Esophagus squamous epithelium (tissue), 5 donors: ENCODE measurements around the gene GALC. TPM values are rescaled to one million over a fixed set of nuclear protein-coding genes. Genes with fewer than 3 reads are reported as not detected.

ENCODE experiments used
- DNase-seq: peaks from one replicate; lab custom pipeline; 2025; lab: John Stamatoyannopoulos, UW
- H3K27ac ChIP-seq, 4 donors: fragments of 200-600 bp; sonication (generic); one replicate each; pipeline ENCODE4 v1.5.1; 2016 to 2019; ENCODE audit warnings: mild to moderate bottlenecking in 1 of 4
- H3K27me3 ChIP-seq, 4 donors: fragments of 200-600 bp; sonication (generic); 1 replicate in 3 of 4; 2 replicates in 1 of 4; pipeline versions ENCODE4 v1.5.1 to v1.6.0; 2017 to 2021; ENCODE audit warnings: antibody characterized with exemption in 1 of 4
- H3K36me3 ChIP-seq, 3 donors: fragments of 200-600 bp; sonication (generic); one replicate each; pipeline ENCODE4 v1.5.1; 2016 to 2019
- H3K4me1 ChIP-seq, 3 donors: fragments of 200-600 bp; sonication (generic); one replicate each; pipeline ENCODE4 v1.5.1; 2017 to 2019
- H3K4me3 ChIP-seq, 4 donors: fragments of 200-600 bp; sonication (generic); 1 replicate in 3 of 4; 2 replicates in 1 of 4; pipeline ENCODE4 v1.5.1; 2016 to 2019; ENCODE audit warnings: mild to moderate bottlenecking in 2 of 4, moderate library complexity in 1 of 4
- H3K9me3 ChIP-seq, 3 donors: fragments of 200-600 bp; sonication (generic); one replicate each; pipeline ENCODE4 v1.5.1; 2016 to 2019
- CTCF ChIP-seq, 6 experiments: fragments of 450-650 bp in 4 of 6; fragments of 200-600 bp in 2 of 6; sonication (generic) in 2 of 6; IDR thresholded peaks; one replicate each; pipeline ENCODE4 v1.5.1; 2016 to 2019; ENCODE audit warnings: antibody characterized with exemption in 6 of 6, mild to moderate bottlenecking in 4 of 6, moderate library complexity in 4 of 6
- POLR2A ChIP-seq, 4 donors: fragments of 450-650 bp; IDR thresholded peaks; one replicate each; pipeline ENCODE4 v1.6.1; 2017; ENCODE audit warnings: antibody characterized with exemption in 4 of 4, mild to moderate bottlenecking in 4 of 4, moderate library complexity in 3 of 4
- WGBS, 2 donors: methylation state at CpG; one replicate each; pipeline ENCODE4 v1.1.5; 2018; 5-methylcytosine and 5-hydroxymethylcytosine counted together
- intact Hi-C: fragments of 100-400 bp; cut with DNase I; formaldehyde crosslinking; loops from one replicate; pipeline ENCODE4 v1.15.0; 2022
- total RNA-seq, 4 donors: library from RNA; depleted of rRNA; stranded (reverse); fragments of >200 nt; gene quantifications; one replicate each; pipeline ENCODE4 v1.1.0, GENCODE V29; 2016
- donor health status: DM: yes; HTN: yes; CAD: no.

The GALC gene
- total RNA-seq, 4 donors from 2014 or later, result 3.4 to 15.8 (median 10.8) TPM

GRCh38 chr14:88034076-88034475, 41.1 kb upstream of the GALC start:
- Histone ChIP-seq H3K9me3 (no peaks in the 10 kb centered on the region), H3K36me3 (no peaks in the 10 kb centered on the region), H3K4me1 (no peaks in the 10 kb centered on the region), H3K27me3 (peaks cover 0 to 14% (median 0%) of the 10 kb centered on the region in 4 donors), H3K27ac (no peak overlapping the region), H3K4me3 (no peak overlapping the region)
- 43 to 67% methylated on average over 2 of the region's 2 CpGs for WGBS, 2 donors
- intact Hi-C loops, result no loop called here
- DNase-seq, result no peak
- TF ChIP-seq CTCF (IDR thresholded peaks at IDR 0.05) (no peak), POLR2A (IDR thresholded peaks at IDR 0.05) (no peak)

GRCh38 chr14:88032373-88032772, 39.4 kb upstream of the GALC start:
- no peak overlapping the region for H3K27ac ChIP-seq
- no peak for DNase-seq
- H3K9me3 ChIP-seq, result no peaks in the 10 kb centered on the region
- intact Hi-C loops, result no loop called here
- 95 to 96% methylated on average over 1 of the region's 1 CpG for WGBS, 2 donors
- TF ChIP-seq CTCF (IDR thresholded peaks at IDR 0.05) (no peak), POLR2A (IDR thresholded peaks at IDR 0.05) (no peak)
- H3K4me1 ChIP-seq, result no peaks in the 10 kb centered on the region
- peaks cover 0 to 9% (median 0%) of the 10 kb centered on the region in 4 donors for H3K27me3 ChIP-seq
- no peaks in the 10 kb centered on the region for H3K36me3 ChIP-seq
- no peak overlapping the region for H3K4me3 ChIP-seq

GRCh38 chr14:88030892-88031291, 37.9 kb upstream of the GALC start:
- WGBS, 2 donors, result 27 to 50% methylated on average over 1 of the region's 1 CpG
- Histone ChIP-seq H3K4me1 (no peaks in the 10 kb centered on the region), H3K27me3 (peaks cover 0 to 7% (median 0%) of the 10 kb centered on the region in 4 donors), H3K4me3 (no peak overlapping the region), H3K9me3 (no peaks in the 10 kb centered on the region), H3K27ac (no peak overlapping the region), H3K36me3 (no peaks in the 10 kb centered on the region)
- TF ChIP-seq POLR2A (IDR thresholded peaks at IDR 0.05) (no peak), CTCF (IDR thresholded peaks at IDR 0.05) (no peak)
- intact Hi-C loops, result no loop called here
- no peak for DNase-seq

- Histone ChIP-seq H3K4me3 (no peak overlapping the region), H3K36me3 (no peaks in the 10 kb centered on the region), H3K4me1 (no peaks in the 10 kb centered on the region), H3K27ac (no peak overlapping the region), H3K27me3 (peaks cover 0 to 7% (median 0%) of the 10 kb centered on the region in 4 donors), H3K9me3 (no peaks in the 10 kb centered on the region)
- 13 to 30% methylated on average over 1 of the region's 1 CpG for WGBS, 2 donors
- TF ChIP-seq CTCF (IDR thresholded peaks at IDR 0.05) (no peak), POLR2A (IDR thresholded peaks at IDR 0.05) (no peak)
- intact Hi-C loops, result no loop called here
- no peak for DNase-seq
Measured at GRCh38 chr14:88030079-88030478, 37.1 kb upstream of the GALC start.

GRCh38 chr14:88029500-88029899, 36.5 kb upstream of the GALC start:
- 82 to 85% methylated on average over 2 of the region's 2 CpGs for WGBS, 2 donors
- H3K9me3 ChIP-seq, result no peaks in the 10 kb centered on the region
- no peaks in the 10 kb centered on the region for H3K4me1 ChIP-seq
- no peaks in the 10 kb centered on the region for H3K36me3 ChIP-seq
- peaks cover 0 to 7% (median 0%) of the 10 kb centered on the region in 4 donors for H3K27me3 ChIP-seq
- no peak for TF ChIP-seq POLR2A (IDR thresholded peaks at IDR 0.05)
- no peak for TF ChIP-seq CTCF (IDR thresholded peaks at IDR 0.05)
- no peak overlapping the region for H3K27ac ChIP-seq
- no peak overlapping the region for H3K4me3 ChIP-seq
- DNase-seq, result no peak
- intact Hi-C loops, result no loop called here
